ENCODE measurements around the gene PRR23A. TPM values are rescaled to one million over a fixed set of nuclear protein-coding genes. Genes with fewer than 3 reads are reported as not detected.

PRR23A gene
- polyA plus RNA-seq, 1 experiment: not detected

DNA sequence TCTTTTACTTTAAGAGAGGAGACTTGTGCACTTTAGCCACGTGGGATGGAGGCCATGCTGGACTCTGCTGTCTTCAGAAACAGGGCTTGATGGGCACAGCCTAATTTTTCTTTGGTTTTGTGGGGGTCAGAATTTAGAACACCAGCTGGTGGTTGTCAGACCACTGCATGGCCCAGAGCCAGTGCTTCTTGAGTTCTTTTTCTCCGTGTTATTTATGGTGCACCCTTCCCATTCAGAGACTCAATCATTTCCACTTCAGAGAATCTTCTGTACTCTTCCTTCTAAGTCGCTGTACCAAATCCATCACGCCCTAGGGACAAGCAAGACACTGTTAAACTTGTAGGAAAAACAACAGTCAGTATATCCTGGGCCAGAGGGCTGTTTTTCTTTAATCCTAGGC, 20.1 kb downstream of the PRR23A start:
- H3K27me3 ChIP-seq (ENCODE audit: control insufficient read depth, insufficient read depth, low read length): peaks cover 11% of the 10 kb centered on the region
- POLR2A ChIA-PET: no interaction called here
- TF ChIP-seq, protein P1, sequence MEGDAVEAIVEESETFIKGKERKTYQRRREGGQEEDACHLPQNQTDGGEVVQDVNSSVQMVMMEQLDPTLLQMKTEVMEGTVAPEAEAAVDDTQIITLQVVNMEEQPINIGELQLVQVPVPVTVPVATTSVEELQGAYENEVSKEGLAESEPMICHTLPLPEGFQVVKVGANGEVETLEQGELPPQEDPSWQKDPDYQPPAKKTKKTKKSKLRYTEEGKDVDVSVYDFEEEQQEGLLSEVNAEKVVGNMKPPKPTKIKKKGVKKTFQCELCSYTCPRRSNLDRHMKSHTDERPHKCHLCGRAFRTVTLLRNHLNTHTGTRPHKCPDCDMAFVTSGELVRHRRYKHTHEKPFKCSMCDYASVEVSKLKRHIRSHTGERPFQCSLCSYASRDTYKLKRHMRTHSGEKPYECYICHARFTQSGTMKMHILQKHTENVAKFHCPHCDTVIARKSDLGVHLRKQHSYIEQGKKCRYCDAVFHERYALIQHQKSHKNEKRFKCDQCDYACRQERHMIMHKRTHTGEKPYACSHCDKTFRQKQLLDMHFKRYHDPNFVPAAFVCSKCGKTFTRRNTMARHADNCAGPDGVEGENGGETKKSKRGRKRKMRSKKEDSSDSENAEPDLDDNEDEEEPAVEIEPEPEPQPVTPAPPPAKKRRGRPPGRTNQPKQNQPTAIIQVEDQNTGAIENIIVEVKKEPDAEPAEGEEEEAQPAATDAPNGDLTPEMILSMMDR (IDR thresholded peaks at IDR 0.05; ENCODE audit: low read depth, low read length): no peak
- H3K9me3 ChIP-seq (ENCODE audit: control insufficient read depth, insufficient read depth, low read length): no peaks in the 10 kb centered on the region
- no peak overlapping the region for H3K27ac ChIP-seq (ENCODE audit: low read depth, low read length)
- H3K4me3 ChIP-seq (ENCODE audit: low read depth, low read length): no peak overlapping the region
- DNase-seq (ENCODE audit: low read depth, low spot score): no peak
- CTCF ChIA-PET: no interaction called here

DNA sequence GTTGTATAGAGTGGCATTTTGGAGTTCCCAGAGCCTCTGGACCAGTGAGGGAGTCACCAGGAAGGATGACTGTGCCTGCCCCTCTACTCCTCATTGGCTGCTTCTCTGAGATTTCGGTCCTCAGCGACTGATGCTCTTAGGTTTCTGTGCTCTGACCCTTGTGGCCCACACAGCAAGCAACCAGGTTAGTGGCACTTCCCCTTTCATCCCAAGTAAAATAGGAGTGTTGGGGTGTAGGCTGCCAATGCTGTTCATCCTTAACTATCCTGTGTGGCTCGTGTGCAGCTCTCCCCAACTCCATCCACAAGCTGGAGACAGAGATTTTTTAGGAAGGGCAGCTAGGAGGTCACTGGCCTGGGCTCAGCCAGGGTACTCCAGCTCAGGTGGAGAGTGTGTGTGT, 21.3 kb downstream of the PRR23A start:
- CTCF ChIA-PET: no interaction called here

DNA sequence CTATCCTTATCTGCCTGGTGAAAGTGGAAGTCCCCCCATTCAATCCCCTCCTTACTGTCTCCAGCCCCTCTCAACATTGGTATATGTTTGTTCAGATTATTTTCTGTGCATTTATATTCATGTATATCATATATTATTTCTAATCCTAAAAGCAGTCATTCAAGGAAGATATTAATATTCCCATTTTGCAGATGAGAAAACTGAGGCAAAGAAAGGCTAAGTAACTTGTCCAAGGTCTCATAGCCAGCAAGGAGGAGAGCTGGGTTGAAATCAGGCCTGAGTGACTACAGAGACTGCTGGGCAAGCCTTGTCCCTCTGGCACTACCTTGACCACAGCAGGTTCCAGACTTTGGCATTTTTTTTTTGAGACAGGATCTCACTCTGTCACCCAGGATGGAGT, 30.0 kb downstream of the PRR23A start:
- ChIA-PET CTCF (no interaction called here), POLR2A (no interaction called here)
- no peaks in the 10 kb centered on the region for H3K9me3 ChIP-seq (ENCODE audit: control insufficient read depth, insufficient read depth, low read length)
- no peak overlapping the region for H3K4me3 ChIP-seq (ENCODE audit: low read depth, low read length)
- peaks cover 2% of the 10 kb centered on the region for H3K27me3 ChIP-seq (ENCODE audit: control insufficient read depth, insufficient read depth, low read length)
- H3K27ac ChIP-seq (ENCODE audit: low read depth, low read length): no peak overlapping the region
- DNase-seq (ENCODE audit: low read depth, low spot score): no peak
- TF ChIP-seq, protein P1 (IDR thresholded peaks at IDR 0.05; ENCODE audit: low read depth, low read length): no peak

More for the DNA sequence above, 21.3 kb downstream of the PRR23A start:
- H3K27ac ChIP-seq (ENCODE audit: low read depth, low read length): no peak overlapping the region
- DNase-seq (ENCODE audit: low read depth, low spot score): no peak
- TF ChIP-seq, protein P1 (IDR thresholded peaks at IDR 0.05; ENCODE audit: low read depth, low read length): no peak
- POLR2A ChIA-PET: no interaction called here
- H3K27me3 ChIP-seq (ENCODE audit: control insufficient read depth, insufficient read depth, low read length): peaks cover 11% of the 10 kb centered on the region
- no peak overlapping the region for H3K4me3 ChIP-seq (ENCODE audit: low read depth, low read length)
- no peaks in the 10 kb centered on the region for H3K9me3 ChIP-seq (ENCODE audit: control insufficient read depth, insufficient read depth, low read length)

DNA sequence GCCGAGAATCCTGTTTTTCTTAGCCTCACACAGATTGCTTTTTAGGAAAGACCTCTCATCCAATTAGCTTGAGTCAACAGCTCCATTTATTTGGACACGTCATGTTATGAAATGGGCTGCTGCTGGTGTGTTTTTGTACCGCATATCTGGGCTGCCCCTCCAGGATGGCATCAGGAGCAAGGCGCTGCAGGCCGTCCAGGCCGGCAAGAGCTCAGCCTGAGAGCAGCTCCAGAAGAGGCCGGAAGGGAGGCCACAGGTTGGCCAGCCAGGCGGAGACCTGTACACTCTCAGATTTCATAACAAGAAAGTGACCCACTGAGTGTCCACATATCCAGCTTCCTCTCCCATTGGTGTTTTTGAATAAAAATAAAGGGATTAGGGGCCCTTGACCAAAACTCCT, 30.7 kb downstream of the PRR23A start:
- POLR2A ChIA-PET: no interaction called here
- Histone ChIP-seq H3K9me3 (ENCODE audit: control insufficient read depth, insufficient read depth, low read length) (no peaks in the 10 kb centered on the region), H3K4me3 (ENCODE audit: low read depth, low read length) (no peak overlapping the region), H3K27ac (ENCODE audit: low read depth, low read length) (no peak overlapping the region), H3K27me3 (ENCODE audit: control insufficient read depth, insufficient read depth, low read length) (peaks cover 2% of the 10 kb centered on the region)
- no peak for DNase-seq (ENCODE audit: low read depth, low spot score)
- CTCF ChIA-PET: no interaction called here
- TF ChIP-seq, protein P1 (IDR thresholded peaks at IDR 0.05; ENCODE audit: low read depth, low read length): no peak

DNA sequence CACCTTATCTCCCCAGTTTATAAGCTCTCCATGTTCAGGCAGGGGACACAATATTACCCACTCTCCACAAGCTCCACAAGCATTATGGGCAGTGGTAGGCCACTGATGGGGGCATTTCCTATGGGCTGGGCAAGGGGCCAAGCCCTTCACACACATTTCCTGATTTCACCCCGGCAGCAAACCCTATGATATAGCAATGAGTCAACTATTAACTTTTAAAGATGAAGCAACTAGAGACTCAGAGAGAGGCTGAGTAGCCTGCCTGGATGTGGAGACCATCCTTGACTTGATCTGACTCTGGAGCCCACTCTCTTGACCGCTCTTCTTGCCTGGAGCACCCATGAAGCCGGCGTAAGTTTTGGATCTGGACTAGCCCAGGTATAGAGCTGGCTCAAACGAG, 31.6 kb downstream of the PRR23A start:
- Histone ChIP-seq H3K27ac (ENCODE audit: low read depth, low read length) (no peak overlapping the region), H3K27me3 (ENCODE audit: control insufficient read depth, insufficient read depth, low read length) (peaks cover 2% of the 10 kb centered on the region), H3K4me3 (ENCODE audit: low read depth, low read length) (no peak overlapping the region), H3K9me3 (ENCODE audit: control insufficient read depth, insufficient read depth, low read length) (no peaks in the 10 kb centered on the region)
- DNase-seq (ENCODE audit: low read depth, low spot score): no peak
- POLR2A ChIA-PET: no interaction called here
- CTCF ChIA-PET: interaction anchor here (0.8 kb wide), 1 partner anchor 39 kb away, joined by 3 read pairs; no protein-coding TSS in a partner anchor
- TF ChIP-seq, protein P1 (IDR thresholded peaks at IDR 0.05; ENCODE audit: low read depth, low read length): no peak
